Measurements from ENCODE around the gene OR8B4.

DNA sequence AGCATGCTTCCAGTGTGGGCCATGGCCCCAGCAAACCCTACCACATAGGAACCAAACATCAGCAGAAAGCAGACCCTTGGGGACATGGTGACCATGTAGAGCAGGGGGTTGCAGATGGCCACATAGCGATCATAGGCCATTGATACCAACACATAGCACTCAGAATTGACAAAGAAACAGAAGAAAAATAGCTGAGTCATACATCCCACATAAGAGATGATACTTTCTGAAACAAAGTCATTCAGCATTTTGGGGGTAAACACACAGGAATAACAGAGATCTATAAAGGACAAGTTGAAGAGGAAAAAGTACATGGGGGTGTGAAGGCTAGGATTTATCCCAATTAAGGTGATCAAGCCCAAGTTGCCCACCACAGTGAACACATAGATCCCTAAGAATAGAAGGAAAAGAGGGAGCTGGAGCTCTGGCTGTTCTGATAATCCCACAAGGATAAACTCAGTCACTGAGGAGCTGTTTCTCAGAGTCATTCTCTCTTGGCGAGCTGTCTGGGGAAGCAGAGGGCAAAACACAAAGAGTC lies at the start of gene OR8B4:
- no peak for TF ChIP-seq TCF7 (IDR thresholded peaks at IDR 0.05; ENCODE audit: borderline replicate concordance)
- TF ChIP-seq, protein P1, sequence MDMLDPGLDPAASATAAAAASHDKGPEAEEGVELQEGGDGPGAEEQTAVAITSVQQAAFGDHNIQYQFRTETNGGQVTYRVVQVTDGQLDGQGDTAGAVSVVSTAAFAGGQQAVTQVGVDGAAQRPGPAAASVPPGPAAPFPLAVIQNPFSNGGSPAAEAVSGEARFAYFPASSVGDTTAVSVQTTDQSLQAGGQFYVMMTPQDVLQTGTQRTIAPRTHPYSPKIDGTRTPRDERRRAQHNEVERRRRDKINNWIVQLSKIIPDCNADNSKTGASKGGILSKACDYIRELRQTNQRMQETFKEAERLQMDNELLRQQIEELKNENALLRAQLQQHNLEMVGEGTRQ (IDR thresholded peaks at IDR 0.05; ENCODE audit: borderline replicate concordance, low read depth, low read length) = no peak
- TF ChIP-seq, protein P2, sequence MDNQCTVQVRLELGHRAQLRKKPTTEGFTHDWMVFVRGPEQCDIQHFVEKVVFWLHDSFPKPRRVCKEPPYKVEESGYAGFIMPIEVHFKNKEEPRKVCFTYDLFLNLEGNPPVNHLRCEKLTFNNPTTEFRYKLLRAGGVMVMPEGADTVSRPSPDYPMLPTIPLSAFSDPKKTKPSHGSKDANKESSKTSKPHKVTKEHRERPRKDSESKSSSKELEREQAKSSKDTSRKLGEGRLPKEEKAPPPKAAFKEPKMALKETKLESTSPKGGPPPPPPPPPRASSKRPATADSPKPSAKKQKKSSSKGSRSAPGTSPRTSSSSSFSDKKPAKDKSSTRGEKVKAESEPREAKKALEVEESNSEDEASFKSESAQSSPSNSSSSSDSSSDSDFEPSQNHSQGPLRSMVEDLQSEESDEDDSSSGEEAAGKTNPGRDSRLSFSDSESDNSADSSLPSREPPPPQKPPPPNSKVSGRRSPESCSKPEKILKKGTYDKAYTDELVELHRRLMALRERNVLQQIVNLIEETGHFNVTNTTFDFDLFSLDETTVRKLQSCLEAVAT (IDR thresholded peaks at IDR 0.05) = no peak
- no peak for TF ChIP-seq YBX1 (IDR thresholded peaks at IDR 0.05)
- TF ChIP-seq, protein P3, sequence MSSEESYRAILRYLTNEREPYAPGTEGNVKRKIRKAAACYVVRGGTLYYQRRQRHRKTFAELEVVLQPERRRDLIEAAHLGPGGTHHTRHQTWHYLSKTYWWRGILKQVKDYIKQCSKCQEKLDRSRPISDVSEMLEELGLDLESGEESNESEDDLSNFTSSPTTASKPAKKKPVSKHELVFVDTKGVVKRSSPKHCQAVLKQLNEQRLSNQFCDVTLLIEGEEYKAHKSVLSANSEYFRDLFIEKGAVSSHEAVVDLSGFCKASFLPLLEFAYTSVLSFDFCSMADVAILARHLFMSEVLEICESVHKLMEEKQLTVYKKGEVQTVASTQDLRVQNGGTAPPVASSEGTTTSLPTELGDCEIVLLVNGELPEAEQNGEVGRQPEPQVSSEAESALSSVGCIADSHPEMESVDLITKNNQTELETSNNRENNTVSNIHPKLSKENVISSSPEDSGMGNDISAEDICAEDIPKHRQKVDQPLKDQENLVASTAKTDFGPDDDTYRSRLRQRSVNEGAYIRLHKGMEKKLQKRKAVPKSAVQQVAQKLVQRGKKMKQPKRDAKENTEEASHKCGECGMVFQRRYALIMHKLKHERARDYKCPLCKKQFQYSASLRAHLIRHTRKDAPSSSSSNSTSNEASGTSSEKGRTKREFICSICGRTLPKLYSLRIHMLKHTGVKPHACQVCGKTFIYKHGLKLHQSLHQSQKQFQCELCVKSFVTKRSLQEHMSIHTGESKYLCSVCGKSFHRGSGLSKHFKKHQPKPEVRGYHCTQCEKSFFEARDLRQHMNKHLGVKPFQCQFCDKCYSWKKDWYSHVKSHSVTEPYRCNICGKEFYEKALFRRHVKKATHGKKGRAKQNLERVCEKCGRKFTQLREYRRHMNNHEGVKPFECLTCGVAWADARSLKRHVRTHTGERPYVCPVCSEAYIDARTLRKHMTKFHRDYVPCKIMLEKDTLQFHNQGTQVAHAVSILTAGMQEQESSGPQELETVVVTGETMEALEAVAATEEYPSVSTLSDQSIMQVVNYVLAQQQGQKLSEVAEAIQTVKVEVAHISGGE (CRISPR knock-in tag; IDR thresholded peaks at IDR 0.05) = no peak
- TF ChIP-seq, protein P4, sequence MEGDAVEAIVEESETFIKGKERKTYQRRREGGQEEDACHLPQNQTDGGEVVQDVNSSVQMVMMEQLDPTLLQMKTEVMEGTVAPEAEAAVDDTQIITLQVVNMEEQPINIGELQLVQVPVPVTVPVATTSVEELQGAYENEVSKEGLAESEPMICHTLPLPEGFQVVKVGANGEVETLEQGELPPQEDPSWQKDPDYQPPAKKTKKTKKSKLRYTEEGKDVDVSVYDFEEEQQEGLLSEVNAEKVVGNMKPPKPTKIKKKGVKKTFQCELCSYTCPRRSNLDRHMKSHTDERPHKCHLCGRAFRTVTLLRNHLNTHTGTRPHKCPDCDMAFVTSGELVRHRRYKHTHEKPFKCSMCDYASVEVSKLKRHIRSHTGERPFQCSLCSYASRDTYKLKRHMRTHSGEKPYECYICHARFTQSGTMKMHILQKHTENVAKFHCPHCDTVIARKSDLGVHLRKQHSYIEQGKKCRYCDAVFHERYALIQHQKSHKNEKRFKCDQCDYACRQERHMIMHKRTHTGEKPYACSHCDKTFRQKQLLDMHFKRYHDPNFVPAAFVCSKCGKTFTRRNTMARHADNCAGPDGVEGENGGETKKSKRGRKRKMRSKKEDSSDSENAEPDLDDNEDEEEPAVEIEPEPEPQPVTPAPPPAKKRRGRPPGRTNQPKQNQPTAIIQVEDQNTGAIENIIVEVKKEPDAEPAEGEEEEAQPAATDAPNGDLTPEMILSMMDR (IDR thresholded peaks at IDR 0.05 in 2 of 3, conservative IDR thresholded peaks at IDR 0.05 in 1 of 3; ENCODE audit: control insufficient read depth in 2 of 3, extremely low read depth in 1 of 3, insufficient read depth in 1 of 3, low read depth in 3 of 3, low read length in 3 of 3) = no peak
- TF ChIP-seq STAT1 (conservative IDR thresholded peaks at IDR 0.05) = no peak
- TF ChIP-seq JUND (IDR thresholded peaks at IDR 0.05; ENCODE audit: low read depth, low read length) = no peak
- TF ChIP-seq EZH2 (IDR thresholded peaks at IDR 0.05; ENCODE audit: borderline replicate concordance, control insufficient read depth, low read depth, low read length) = no peak
- no peak for TF ChIP-seq CHD4 (IDR thresholded peaks at IDR 0.05)
- TF ChIP-seq, protein P5, sequence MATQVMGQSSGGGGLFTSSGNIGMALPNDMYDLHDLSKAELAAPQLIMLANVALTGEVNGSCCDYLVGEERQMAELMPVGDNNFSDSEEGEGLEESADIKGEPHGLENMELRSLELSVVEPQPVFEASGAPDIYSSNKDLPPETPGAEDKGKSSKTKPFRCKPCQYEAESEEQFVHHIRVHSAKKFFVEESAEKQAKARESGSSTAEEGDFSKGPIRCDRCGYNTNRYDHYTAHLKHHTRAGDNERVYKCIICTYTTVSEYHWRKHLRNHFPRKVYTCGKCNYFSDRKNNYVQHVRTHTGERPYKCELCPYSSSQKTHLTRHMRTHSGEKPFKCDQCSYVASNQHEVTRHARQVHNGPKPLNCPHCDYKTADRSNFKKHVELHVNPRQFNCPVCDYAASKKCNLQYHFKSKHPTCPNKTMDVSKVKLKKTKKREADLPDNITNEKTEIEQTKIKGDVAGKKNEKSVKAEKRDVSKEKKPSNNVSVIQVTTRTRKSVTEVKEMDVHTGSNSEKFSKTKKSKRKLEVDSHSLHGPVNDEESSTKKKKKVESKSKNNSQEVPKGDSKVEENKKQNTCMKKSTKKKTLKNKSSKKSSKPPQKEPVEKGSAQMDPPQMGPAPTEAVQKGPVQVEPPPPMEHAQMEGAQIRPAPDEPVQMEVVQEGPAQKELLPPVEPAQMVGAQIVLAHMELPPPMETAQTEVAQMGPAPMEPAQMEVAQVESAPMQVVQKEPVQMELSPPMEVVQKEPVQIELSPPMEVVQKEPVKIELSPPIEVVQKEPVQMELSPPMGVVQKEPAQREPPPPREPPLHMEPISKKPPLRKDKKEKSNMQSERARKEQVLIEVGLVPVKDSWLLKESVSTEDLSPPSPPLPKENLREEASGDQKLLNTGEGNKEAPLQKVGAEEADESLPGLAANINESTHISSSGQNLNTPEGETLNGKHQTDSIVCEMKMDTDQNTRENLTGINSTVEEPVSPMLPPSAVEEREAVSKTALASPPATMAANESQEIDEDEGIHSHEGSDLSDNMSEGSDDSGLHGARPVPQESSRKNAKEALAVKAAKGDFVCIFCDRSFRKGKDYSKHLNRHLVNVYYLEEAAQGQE (IDR thresholded peaks at IDR 0.05; ENCODE audit: low read depth, low read length) = no peak
- no peak for TF ChIP-seq CHD1 (IDR thresholded peaks at IDR 0.05; ENCODE audit: low read depth, low read length)
- TF ChIP-seq CREB1 (IDR thresholded peaks at IDR 0.05; ENCODE audit: low read depth) = no peak
